CD4-positive, alpha-beta T cell treated with Interleukin-10 for 1 hour (primary cell): Measurements from ENCODE around the gene ZCRB1.
A peak's percentile ranks its signal among the peaks of the same experiment; 100 is the strongest.
"Not testable (repeated sequence)": the region's sequence is repeated elsewhere in the genome, so short reads cannot be mapped to it uniquely, and the experiment has no call there.

Source experiments
- DNase-seq: peaks from one replicate; pipeline ENCODE4 v3.0.0-alpha.2; 2020

Gene ZCRB1, protein sequence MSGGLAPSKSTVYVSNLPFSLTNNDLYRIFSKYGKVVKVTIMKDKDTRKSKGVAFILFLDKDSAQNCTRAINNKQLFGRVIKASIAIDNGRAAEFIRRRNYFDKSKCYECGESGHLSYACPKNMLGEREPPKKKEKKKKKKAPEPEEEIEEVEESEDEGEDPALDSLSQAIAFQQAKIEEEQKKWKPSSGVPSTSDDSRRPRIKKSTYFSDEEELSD

DNA sequence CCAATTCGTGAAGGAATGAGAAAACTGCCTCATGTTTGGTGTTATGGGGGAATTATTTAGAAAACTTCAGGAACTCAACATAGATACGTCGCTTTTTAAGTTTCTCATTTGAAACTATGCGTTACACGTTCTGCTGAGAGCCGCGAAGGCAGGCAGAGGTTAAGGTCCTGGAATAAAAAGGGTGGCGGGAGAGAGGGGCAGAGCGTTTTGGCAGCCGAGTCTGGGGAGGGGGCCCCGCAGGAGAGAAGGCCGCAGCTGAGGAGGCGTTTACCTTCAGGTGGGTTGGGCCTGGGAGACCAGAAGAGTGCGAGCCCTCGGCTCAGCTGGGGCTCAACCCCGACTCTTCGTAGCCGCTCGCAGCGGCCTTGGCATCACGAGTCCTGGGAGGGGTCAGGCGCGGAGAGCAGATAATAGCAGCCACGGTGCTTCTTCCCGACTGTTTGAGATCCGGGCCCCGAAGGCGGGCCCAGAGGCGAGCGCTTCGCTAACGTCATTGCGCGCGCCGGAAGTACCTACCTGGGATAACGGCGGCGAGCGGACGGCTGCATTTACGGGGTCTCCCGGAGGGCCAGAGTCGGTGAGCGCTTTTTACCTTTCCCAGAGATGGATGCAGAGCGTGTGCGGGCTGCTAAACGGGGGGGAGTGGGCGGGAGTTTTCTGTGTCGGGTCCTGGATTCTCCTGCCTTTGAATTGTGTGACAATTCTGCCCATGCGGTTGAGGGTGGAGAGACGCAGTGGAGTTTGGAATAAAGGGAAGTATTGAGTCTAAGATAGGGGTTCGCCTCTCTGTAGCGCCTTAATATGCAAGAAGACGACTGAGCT lies at the start of gene ZCRB1, which contains the start of gene PPHLN1:
Gene ZCRB1, minus strand, starts transcription at position 442 of the 822 bp plus-strand sequence. CDS start 1,992 bp downstream, outside the sequence.
Gene PPHLN1, plus strand, starts transcription at position 515 of the 822 bp plus-strand sequence. CDS start 9,736 bp downstream, outside the sequence.
- peak; percentile 83 for DNase-seq

DNA sequence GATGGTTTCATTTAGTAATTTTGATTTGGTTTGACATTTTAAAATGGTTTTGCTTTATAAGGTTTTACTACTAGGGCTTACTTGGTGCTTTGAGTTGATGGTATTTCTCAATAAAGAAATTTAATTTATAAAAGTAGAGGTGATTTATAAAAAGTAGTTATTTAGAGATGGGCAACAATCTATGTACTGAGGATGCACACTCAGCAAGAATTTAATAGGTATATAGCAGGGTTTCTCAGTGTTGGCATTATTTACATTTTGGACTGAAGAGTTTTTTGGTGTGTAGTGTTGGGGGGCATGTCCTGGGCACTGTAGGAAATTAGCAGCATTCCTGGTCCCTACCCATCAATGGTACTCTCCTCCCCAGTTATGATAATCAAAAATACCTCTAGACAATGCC lies 47.8 kb upstream of the ZCRB1 start:
- no peak for DNase-seq

DNA sequence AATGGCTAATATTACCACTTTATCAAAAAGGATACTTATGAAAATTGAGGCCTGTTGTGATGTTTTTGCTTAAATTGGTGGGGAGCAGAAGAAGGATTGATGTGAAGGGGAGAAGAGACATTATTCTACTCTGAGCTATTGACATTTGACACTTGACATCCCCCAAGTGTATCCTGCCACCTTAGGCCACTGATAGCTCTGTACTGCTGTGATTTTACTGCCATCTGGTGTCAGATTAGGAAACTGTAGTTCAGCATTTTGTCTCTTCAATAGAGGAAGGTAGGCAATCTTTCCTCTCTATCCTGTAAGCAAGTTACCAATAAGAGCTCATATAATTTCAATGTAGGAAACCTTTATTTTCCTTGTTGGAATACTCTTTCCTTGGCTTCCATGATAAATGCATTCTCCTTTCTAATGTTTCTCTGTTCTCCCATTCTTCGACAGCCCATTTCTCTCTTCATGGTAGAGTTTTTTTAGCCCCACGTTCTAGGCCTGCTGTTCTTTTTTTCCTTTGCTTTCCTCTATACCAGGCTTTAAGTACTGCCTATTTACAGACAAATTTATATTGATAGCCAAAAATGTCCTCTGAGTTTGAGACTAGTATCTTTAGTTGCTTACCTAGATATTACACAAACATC lies 46.4 kb upstream of the ZCRB1 start:
- peak; percentile 64 for DNase-seq

DNA sequence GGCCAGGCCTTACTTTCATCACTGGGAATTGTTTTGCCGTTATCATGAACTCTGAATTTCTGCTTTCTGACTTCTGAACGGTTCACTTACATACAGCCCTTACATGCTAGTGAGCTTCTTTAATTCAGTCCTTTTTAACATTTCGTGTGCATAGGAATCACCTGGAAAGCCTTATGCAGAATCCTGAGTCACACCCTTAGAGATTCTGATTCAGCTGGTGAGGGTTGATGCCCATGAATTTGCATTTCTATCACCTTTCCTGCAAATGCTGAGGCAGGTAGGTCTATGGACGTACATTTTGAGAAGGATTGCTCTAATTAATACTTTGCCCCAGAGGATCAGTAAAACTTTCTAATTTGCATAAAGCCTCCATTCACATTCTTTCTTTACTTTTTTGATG lies 44.1 kb upstream of the ZCRB1 start:
- no peak for DNase-seq

DNA sequence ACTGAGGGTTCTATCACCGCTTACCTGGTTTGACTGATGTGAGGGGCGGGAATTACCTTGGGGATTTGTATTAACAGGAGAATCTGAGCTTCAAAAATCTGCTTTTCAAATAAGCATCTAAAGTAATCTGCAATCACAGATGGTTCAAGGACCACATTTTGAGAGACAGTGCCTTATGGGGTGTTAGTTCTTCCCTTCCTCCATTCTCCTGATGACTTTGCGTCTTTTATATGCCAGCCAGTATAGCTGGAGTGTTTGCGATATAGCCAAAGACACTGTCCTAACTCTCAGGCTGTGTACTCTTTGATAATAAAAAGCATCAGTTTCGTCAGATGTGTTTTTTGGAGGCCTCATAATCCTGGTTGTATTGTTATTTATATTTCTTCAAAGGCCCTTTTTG lies 39.6 kb upstream of the ZCRB1 start:
- DNase-seq = no peak

DNA sequence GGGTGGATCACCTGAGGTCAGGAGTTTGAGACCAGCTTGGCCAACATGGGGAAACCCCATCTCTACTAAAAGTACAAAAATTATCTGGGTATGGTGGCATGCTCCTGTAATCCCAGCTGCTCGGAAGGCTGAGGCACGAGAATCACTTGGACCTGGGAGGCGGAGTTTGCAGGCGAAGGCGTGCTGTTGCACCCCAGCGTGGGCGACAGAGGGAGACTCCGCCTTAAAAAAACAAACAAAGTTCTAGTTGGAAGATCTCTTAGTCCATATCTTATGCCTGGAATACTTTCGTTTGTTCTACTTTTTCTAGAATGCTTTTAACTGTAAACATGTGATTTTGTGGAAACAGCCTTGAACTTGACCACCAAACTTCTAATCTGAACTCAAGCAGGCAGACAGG lies 38.8 kb upstream of the ZCRB1 start:
- no peak for DNase-seq

DNA sequence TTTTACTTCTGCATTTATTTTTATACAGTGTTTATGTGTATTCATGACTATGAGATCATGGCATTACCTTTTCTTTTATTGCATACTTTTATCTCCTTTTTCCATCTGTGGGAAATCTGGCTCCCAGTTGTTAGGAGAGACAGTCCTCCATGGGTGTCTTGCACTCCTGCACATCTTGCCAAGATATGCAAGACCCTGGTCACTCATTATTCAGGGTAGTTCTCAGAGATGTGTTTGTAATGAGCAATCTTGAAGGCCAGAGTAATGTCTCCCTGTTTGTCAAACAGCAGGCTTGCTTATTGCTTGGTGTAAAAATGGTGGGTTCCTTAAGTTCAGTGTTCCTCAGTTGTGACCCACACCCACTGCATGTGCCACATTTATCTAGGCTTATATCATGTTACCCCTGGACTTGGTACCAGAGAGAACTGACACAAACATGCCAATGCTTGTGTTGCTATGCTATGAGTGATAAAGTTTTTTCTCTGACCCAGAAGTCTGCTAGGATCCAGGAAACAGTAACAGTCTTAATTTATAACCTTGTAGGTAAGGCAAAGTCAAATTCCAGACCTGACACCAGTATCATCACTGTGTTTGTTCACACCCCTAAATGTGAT lies 36.9 kb upstream of the ZCRB1 start:
- no peak for DNase-seq

DNA sequence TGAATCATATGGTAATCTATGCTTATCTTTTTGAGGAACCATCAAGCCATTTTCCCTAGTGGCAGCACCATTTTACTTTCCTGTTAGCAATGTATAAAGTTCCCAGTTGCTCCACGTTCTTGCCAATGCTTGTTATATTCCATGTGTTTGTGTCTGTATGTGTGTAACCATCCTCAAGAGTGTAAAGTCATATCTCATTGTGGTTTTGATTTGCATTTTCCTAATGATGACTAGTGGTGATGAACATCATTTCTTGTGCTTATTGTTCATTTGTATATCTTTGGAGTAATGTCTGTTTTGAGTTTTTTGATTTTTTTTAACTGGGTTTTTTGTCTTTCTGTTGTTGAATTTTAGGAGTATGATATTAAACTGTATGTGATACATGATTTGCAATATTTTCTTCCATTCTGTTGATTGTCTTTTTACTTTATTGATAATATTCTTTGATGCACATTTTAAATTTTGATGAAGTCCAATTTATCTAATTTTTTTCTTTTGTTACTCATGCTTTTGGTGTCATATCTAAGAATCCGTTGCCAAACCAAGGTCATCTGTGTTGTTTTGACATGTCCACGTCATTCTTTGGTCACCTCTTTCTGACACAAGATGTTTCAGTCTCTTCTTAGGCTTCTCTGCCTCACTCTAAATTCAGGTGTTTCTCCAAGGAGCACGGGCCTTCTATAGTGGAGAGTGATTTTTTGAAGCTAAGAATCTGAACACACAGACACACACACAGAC lies 36.2 kb upstream of the ZCRB1 start:
- DNase-seq = no peak

DNA sequence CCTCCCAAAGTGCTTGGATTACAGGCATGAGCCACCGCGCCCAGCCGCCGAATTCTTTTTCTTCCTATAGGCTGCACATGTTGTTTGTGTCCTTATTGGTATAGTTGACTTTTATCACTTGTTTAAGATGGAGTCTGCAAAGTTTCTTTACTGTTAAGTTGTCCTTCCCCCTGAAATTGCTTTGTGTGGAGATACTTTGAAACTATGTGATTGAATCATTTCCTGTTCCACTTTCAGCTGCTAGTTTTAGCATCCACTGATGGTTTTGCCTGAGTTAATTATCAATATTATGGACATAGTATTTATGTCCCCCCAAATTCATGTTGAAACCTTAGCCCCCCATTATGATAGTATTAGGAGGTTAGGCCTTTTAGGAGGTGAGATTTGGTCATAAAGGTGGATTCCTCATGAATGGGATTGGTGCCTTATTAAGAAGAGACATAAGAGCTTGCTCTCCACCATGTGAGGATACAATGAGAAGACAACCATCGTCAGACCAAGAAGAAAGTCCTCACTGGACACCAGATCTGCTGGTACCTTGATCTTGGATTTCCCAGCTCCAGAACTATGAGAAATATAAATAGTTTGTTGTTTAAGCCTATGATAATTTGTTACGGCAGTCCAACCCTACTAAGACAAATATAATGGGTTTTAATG lies 35.0 kb upstream of the ZCRB1 start:
- DNase-seq = no peak

DNA sequence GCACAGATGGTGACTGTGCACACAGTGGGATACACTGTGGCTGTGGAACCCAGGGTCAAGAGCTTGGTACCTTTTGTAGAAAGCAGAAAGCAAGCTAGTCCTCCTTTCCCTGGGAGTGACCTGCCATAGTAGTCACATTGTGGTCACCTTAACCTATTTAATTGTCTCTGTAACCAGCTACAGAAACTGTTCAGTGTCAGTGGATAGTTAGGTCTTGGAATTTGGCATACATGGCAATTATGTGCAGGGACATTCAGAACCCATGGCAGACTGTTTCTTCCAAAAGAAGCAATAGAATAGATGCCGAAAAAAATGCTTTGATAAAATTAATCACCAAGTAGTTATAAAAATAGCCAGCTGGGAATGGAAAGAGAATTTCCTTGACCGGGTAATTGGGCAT lies 30.4 kb upstream of the ZCRB1 start:
- DNase-seq = no peak

DNA sequence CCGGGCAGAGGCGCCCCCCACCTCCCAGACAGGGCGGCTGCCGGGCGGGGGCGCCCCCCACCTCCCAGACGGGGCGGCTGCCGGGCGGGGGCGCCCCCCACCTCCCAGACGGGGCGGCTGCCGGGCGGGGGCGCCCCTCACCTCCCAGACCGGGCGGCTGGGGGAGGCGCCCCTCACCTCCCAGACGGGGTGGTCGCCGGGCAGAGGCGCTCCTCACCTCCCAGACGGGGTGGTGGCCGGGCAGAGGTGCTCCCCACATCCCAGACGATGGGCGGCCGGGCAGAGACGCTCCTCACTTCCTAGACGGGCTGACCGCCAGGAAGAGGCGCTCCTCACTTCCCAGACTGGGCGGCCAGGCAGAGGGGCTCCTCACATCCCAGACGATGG lies 24.1 kb upstream of the ZCRB1 start:
- not testable (repeated sequence) for DNase-seq

DNA sequence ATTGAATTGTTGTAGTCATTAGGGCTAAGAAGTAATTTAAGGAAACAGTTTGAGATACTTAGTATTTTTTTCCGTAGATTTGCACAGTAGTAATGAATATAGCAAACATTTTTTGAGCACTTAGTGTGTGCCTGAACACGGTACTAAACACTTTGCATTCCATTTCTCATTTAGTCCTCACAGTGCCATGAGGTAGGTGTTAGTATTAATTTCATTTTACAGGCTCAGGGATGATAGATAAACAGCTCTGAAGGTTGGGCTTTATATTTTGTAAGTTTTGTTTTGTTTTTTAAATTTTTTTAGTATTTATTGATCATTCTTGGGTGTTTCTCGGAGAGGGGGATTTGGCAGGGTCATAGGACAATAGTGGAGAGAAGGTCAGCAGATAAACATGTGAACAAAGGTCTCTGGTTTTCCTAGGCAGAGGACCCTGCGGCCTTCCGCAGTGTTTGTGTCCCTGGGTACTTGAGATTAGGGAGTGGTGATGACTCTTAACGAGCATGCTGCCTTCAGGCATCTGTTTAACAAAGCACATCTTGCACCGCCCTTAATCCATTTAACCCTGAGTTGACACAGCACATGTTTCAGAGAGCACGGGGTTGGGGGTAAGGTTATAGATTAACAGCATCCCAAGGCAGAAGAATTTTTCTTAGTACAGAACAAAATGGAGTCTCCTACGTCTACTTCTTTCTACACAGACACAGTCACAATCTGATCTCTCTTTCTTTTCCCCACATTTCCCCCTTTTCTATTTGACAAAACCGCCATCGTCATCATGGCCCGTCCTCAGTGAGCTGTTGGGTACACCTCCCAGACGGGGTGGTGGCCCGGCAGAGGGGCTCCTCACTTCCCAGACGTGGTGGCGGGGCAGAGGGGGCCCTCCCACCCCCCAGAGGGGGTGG lies 23.5 kb upstream of the ZCRB1 start:
- DNase-seq = not testable (repeated sequence)

DNA sequence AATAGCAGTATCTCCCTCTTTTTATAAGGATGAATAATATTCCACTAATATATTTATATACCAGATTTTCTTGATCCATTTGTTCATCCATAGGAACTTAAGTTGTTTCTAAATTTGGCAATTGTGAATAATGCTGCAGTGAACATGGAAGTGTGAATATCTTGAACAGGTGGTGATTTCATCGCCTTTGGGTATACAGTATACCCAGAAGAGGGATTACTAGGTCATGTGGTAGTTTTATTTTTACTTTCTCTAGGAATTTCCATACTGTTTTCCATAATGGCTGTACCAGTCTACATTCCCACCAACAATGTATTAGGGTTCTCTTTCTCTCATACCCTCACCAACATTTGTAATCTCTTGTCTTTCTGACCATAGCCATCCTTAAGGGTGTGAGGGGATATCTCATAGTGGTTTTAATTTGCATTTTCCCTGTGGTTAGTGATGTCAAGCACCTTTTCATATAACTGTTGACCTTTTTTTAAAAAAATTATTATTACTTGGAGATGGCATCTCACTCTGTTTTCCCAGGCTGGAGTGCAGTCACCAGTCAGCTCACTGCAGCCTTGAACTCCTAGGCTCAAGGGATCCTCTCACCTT lies 20.6 kb upstream of the ZCRB1 start:
- no peak for DNase-seq

DNA sequence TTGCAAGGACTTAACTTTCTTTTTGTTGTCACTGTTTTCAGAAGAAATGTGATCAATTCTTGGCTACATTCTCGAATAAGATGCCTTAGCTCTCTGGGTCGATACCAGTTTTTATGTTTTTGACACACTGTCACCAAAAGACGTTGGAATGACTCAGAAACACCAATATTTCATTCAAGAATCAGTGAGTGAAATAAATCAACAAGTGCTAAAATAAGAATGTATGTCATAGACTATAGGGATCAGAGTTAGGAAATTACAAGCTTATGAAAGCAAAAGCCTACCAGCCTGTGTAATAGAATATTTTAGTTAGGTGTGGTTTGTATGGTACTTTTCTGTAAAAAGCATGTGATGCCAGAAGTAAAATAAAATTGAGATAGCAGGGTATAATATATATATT lies 17.8 kb upstream of the ZCRB1 start:
- no peak for DNase-seq

DNA sequence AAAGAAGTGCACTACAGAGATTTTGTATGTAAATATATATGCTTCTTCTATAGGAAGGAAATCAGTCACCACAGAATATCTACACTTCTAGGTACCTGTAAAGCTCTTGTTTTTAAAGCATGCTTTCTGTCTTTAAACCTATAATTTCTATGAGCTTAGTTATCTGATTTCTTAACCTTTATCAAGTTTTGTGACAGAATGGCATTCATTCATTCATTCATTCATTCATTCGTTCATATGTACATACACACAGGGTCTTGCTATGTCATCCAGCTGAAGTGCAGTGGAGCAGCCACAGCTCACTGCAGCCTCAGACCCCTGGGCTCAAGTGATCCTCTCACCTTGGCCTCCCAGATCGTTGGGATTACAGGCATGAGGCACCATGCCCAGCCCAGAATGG lies 16.1 kb upstream of the ZCRB1 start:
- DNase-seq = no peak

DNA sequence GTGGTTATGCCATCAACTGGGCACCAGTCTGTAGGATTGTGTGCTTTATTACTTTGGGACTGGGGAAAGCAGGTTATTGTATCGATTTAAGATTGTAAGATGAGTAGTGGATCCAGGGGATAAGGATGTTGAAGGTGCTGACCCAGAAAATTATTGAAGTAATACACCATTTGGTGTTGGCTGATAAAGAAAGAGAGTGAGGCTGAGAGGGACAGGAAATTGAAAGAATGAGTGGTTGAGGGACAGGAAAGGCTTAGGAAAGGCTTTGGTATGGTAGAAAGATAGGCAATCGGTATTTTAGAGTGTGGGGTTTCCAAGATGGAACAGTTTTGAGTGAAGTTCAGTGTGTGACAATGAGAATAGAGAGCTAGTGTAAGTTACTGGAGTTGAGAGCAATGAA lies 12.4 kb upstream of the ZCRB1 start:
- DNase-seq = no peak

DNA sequence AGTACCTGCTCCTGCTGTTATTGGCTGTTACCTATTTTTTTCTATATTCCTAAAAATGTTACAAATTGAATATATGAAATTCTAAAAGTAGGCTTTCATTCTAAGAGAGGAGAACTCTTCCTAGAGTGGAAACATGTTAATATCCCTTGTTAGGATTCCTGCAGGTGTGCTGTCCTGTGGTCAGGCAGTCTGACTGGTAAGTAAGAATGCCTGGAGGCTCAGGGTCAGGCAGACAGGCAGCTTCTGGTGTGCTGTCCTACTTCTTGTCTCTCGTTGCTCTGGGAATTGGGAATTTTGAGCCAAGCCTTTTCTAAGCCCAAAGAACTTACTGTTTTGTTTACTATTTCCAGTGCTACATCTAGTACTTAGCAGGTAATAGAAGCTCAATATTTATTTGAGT lies 10.4 kb upstream of the ZCRB1 start:
- no peak for DNase-seq

DNA sequence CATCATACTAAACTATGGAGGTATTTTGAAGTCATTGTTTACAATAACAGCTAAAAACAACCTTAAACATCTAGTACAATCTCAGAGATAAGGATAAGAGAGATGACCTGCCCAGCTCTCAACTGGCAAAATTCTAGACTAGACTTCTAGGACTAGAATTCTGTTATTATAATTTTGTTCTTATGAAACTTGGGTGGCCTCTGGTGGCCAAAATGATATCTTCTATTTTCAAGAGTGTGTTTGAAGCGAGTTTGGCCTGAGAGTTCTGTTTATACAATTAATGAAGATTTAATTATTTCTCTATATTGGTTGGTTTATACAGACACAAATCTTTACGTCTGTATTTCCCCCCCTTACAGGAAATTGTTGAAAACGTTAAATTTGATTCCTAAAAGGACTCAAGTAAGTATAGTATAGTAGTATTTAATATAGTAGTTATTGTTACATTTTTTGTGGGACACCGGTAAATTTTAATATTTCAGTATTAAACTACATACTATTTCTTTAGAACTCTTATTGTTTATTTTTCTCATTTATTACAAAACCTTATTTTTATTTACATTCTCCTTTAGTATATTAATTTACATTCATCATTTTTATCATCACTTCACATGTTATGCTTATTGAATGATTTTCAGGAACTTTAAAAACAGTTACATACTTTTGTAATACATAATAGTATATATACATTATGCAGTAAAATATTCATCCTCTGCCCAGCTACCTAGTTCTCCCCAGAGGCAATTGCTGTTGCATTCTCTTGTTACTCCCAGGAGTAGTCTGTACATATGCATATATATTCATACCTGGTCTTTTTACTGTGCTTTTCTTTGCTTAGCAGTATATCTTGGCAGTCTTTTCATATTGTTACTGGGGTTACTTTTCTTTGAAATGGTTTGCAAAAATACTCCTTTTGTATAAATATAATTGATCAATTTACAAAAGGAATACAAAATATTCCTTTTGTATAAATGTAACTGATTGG lies 6.7 kb upstream of the ZCRB1 start:
- peak; percentile 64 for DNase-seq

DNA sequence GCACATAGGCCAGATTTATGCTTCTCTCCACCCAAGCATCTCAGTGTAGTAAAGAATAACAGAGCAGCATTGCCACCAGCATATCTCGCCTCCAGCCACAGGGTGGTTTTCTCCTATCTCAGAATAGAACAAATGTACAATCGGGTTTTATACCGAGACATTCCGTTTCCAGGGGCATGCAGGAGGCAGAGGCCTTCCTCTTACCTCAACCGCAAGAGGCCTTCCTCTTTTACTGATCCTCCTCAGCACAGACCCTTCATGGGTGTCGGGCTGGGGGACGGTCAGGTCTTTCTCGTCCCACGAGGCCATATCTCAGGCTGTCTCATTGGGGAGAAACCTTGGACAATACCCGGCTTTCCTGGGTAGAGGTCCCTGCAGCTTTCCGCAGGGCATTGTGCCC lies 4.2 kb upstream of the ZCRB1 start:
- not testable (repeated sequence) for DNase-seq

DNA sequence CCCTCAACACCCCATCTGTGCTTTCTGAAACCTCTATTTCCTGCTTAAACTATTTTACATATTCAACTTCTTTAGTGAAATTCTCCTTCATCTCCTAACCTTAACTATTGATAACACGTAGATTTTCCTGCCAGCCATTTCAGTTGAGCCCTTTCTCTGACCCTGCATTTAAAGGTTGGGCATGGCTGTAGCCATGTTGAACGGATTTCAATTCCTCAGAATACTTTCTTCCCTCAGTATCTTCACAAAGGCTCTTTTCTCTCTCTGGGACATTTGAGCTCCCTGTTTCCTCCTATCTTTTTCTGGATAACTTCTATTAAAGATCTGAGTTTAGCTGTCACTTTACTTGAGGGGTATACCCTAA lies 1.3 kb upstream of the ZCRB1 start:
- no peak for DNase-seq
